Esophagus (tissue), 2 donors: ENCODE results near the gene TTC34. TPM values are rescaled to one million over a fixed set of nuclear protein-coding genes. Genes with fewer than 3 reads are reported as not detected.

ENCODE experiments used
- H3K27ac ChIP-seq, 2 donors: one replicate each; pipeline ENCODE4 v1.5.1; 2013; ENCODE audit warnings: low read depth in 2 of 2, mild to moderate bottlenecking in 2 of 2, inconsistent platforms in 1 of 2, low read length in 1 of 2, moderate library complexity in 1 of 2
- H3K27me3 ChIP-seq, 2 donors: one replicate each; pipeline ENCODE4 v1.6.1; 2013; ENCODE audit warnings: low read length in 2 of 2, control low read depth in 1 of 2, mild to moderate bottlenecking in 1 of 2; ENCODE audit not compliant: insufficient read depth in 2 of 2, control insufficient read depth in 1 of 2
- H3K36me3 ChIP-seq, 2 donors: one replicate each; pipeline ENCODE4 v1.6.1; 2013; ENCODE audit warnings: low read length in 1 of 2; ENCODE audit not compliant: control insufficient read depth in 2 of 2, insufficient read depth in 2 of 2
- H3K4me1 ChIP-seq, 2 donors: one replicate each; pipeline ENCODE4 v1.6.1; 2013; ENCODE audit warnings: low read length in 1 of 2; ENCODE audit not compliant: control insufficient read depth in 2 of 2, insufficient read depth in 2 of 2
- H3K4me3 ChIP-seq, 2 donors: one replicate each; pipeline ENCODE4 v1.5.1; 2013; ENCODE audit warnings: low read length in 2 of 2, mild to moderate bottlenecking in 2 of 2, low read depth in 1 of 2, moderate library complexity in 1 of 2
- H3K9me3 ChIP-seq, 2 donors: one replicate each; pipeline ENCODE4 v1.6.1; 2013; ENCODE audit warnings: mild to moderate bottlenecking in 2 of 2, low read depth in 1 of 2, low read length in 1 of 2, moderate library complexity in 1 of 2; ENCODE audit not compliant: control insufficient read depth in 2 of 2, insufficient read depth in 1 of 2
- WGBS, 2 donors: extraction: QIAGEN DNeasy Blood & Tissue Kit; methylation state at CpG; one replicate each; pipeline ENCODE4 v1.1.7; 2013; 5-methylcytosine and 5-hydroxymethylcytosine counted together
- polyA plus RNA-seq, 2 donors: library from polyadenylated mRNA; stranded (reverse); fragments of 200-250 nt; gene quantifications; one replicate each; pipeline ENCODE4 v1.2.3, GENCODE V29; 2013
- donor health status: healthy with polysubstance abuse.
- donor health status: Bipolar disorder and iron deficiency.

Gene TTC34
- polyA plus RNA-seq, 2 donors: 0.02 to 0.20 TPM

DNA sequence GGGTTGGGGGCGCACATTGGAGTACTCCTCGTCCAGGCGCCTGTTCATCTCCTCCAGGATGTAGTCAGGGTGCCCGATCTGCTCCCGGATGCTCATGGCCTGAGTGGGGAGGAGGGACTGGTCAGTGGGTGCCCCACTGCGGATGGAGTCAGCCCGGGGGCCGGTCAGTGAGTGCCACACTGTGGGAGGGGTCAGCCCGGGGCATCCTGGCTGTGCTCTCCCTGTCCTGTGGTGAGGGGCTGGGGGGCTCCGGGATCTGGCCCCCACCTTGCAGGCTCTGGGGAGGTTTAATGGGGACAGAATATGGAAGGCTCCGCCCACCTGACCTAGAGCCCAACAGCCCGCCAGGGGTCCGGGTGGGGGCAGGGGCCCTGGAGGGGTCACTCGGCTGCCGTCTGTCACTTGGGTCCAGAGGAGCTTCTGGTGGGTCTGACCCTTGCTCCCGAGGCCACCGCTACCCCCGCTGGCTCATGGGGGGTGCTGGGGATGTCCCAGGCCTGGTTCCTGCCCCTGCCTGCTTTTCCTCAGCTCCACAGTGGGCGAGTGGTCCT, 206.2 kb downstream of the TTC34 start:
- no peaks in the 10 kb centered on the region for H3K36me3 ChIP-seq
- peaks cover 5 to 20% of the 10 kb centered on the region in 2 donors for H3K4me1 ChIP-seq
- H3K27me3 ChIP-seq: no peaks in the 10 kb centered on the region
- no peaks in the 10 kb centered on the region for H3K9me3 ChIP-seq
- H3K4me3 ChIP-seq: no peak overlapping the region
- 75% methylated on average over 19 of the region's 19 CpGs for WGBS, 2 donors
- no peak overlapping the region for H3K27ac ChIP-seq

DNA sequence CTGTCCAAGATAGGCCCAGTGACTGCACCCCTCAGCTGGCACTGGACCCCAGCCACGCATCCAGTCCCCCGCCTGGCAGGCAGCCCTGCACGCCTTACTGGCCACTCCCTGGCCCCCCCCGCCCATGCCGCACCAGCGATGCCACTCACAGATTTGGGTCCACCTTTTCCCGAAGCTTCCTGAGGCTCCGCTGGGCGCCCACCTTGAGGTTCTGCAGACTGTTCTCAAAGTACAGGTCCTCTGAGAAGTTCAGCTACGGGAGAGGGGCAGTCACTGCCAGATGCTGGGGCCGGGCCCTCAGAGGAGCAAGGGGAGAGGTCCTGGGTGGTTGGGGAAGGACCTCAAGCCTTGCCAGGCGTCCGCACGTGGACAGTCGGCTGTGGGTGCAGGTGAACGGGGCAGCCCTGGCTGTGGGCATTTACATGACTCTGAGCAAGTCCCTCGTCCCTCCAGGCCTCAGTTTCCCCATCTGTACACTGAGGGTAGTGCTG, 206.8 kb downstream of the TTC34 start:
- WGBS, 2 donors: 84 to 87% methylated on average over 17 of the region's 17 CpGs
- Histone ChIP-seq H3K9me3 (no peaks in the 10 kb centered on the region), H3K27me3 (no peaks in the 10 kb centered on the region), H3K4me3 (no peak overlapping the region), H3K36me3 (peaks cover 0 to 1% of the 10 kb centered on the region in 2 donors), H3K27ac (no peak overlapping the region), H3K4me1 (peaks cover 5 to 20% of the 10 kb centered on the region in 2 donors)

DNA sequence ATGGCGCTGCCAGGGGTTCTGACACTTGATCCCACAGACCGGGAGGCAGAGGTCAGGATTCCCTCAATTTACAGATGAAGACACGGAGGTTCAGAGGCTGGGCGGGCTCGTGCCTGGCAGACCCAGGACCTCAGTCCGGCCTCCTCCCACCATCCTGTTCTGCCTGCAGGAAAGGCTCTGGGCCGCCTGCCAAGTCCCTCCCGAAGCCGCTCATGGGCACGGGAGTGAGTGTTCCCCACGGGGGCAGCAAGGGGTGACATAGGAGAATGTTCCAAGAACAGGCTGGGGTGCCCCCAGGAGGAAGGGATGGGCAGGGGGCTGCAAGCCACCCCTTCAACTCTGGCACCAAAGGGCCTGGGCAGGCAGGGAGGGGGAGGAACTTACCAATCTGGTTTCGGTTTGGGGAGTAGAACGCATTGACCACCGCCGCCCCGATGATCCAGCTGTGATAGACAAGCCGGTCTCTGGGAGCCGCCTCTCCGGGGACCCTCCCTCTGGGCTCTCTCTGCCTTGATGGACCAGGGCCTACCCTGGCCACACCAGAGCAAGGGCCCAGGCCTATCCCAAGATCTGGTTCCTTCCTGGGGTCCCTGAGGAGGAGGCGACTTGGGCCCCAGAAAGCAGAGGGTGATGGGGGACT, 207.4 kb downstream of the TTC34 start:
- Histone ChIP-seq H3K27ac (no peak overlapping the region), H3K9me3 (no peaks in the 10 kb centered on the region), H3K36me3 (peaks cover 0 to 7% of the 10 kb centered on the region in 2 donors), H3K4me3 (peak overlapping the region; percentile 20 to 29), H3K4me1 (peaks cover 5 to 20% of the 10 kb centered on the region in 2 donors), H3K27me3 (no peaks in the 10 kb centered on the region)
- WGBS, 2 donors: 30 to 37% methylated on average over 20 of the region's 20 CpGs

DNA sequence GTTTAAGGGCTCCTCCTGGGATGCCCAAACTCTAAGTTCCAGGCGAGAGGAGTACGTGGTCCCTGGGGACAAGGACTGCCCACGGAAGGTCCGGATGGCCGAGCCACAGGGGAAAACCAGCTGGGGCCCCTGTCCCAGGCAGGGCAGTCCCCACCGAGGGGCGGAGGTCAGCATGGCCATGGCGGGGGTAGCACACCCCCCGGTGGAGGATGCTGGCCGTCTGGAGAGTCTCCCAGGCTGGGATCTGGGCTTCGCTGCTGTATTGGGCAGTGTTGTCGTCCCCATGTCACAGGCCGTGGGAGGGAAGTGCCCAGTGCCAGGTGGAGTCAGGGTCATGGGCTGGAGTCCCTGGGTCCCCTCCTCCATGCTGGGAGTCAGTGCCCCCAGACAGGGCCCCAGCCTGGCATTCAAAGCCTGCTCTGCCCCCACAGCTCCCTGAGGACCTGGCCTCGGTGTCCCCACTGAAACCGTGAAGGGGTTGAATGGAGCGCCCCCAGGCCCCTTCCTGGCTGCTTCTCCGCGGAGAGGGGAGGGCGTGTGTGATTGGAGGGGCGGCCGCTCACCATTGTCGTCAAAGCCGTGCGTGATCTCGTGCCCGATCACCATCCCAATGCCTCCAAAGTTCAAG, 208.1 kb downstream of the TTC34 start:
- Histone ChIP-seq H3K27me3 (no peaks in the 10 kb centered on the region), H3K4me3 (no peak overlapping the region), H3K4me1 (peaks cover 6 to 22% of the 10 kb centered on the region in 2 donors), H3K27ac (no peak overlapping the region), H3K9me3 (no peaks in the 10 kb centered on the region), H3K36me3 (peaks cover 0 to 12% of the 10 kb centered on the region in 2 donors)
- WGBS, 2 donors: 64 to 72% methylated on average over 26 of the region's 26 CpGs

DNA sequence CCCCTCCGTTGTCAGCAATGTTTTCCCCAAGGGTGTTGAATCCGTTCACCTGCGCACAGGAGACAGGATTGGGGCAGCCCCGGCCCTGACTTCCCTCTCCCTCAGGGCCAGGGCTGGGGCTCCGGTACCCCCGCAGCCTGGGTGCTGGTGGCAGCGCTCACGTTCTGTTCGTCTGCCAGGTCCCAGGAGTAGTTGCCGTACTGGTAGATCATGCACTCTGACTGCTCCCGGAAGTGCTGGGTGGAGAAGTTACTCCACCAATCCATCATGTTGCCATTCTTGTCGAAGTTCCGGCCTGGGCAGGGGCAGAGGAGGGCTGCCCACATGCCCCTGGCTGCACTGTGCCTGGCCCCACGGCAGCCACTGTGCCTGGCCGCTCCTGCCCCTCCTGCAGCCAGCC, 208.8 kb downstream of the TTC34 start:
- H3K9me3 ChIP-seq: no peaks in the 10 kb centered on the region
- peaks cover 12 to 26% of the 10 kb centered on the region in 2 donors for H3K4me1 ChIP-seq
- H3K36me3 ChIP-seq: peaks cover 0 to 12% of the 10 kb centered on the region in 2 donors
- WGBS, 2 donors: 31 to 47% methylated on average over 15 of the region's 15 CpGs
- H3K27ac ChIP-seq: no peak overlapping the region
- H3K4me3 ChIP-seq: peak overlapping the region; percentile 19 to 26
- H3K27me3 ChIP-seq: no peaks in the 10 kb centered on the region

DNA sequence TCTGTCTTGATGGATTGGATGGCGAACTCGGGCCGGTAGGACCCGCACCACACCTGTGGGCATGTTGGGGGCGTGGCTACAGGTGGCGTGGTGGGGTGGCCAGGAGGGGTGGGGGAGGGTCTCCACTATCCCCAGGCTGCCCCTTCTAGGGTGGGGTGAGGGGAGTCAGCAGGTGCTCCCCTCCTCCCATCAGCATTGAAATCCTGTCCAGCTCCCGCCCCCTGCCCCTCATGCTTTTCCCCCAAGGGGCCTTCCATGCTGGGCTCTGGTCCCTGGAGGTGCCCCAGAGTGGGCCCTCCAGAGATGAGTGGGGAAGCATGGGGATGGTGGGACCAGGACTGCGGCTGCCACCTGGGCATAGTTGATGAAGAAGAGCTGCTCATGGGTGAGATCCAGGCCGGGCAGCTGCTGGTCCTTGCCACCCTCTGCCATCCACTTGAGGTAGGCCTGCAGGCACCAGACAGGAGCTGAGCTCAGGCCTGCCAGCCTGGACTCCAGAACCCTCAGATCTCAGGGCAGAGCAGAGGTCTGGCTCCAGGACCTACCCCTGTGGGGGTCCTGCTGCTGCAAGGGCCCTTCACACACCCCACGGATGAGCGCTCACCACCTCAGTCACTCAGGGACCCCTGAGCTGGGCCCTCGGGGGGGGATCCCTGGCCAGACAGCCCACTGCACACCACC, 209.8 kb downstream of the TTC34 start:
- Histone ChIP-seq H3K27ac (no peak overlapping the region), H3K36me3 (peaks cover 0 to 12% of the 10 kb centered on the region in 2 donors), H3K27me3 (no peaks in the 10 kb centered on the region), H3K9me3 (no peaks in the 10 kb centered on the region), H3K4me1 (peaks cover 17 to 30% of the 10 kb centered on the region in 2 donors), H3K4me3 (no peak overlapping the region)
- WGBS, 2 donors: 84 to 90% methylated on average over 11 to 12 of the region's 12 CpGs

DNA sequence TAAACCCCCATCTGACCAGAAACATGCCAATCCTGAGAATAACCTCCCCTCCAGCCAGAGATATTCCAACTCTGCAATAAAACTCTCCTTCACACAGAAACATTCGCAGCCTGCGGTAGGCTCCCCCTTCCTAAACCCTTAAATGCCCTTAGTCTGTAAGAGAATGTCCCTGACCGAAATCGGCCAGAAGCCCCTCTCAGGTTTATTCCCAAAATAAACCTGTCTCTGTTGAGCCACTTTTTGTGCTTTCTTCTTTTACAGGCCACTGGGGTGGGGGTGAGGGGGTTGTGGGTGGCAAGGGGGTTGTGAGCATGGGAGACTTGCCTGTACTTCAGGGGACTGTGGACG, 210.3 kb downstream of the TTC34 start:
- no peak overlapping the region for H3K4me3 ChIP-seq
- no peak overlapping the region for H3K27ac ChIP-seq
- peaks cover 0 to 12% of the 10 kb centered on the region in 2 donors for H3K36me3 ChIP-seq
- H3K4me1 ChIP-seq: peaks cover 17 to 30% of the 10 kb centered on the region in 2 donors
- 88 to 93% methylated on average over 5 of the region's 5 CpGs for WGBS, 2 donors
- no peaks in the 10 kb centered on the region for H3K9me3 ChIP-seq
- no peaks in the 10 kb centered on the region for H3K27me3 ChIP-seq

DNA sequence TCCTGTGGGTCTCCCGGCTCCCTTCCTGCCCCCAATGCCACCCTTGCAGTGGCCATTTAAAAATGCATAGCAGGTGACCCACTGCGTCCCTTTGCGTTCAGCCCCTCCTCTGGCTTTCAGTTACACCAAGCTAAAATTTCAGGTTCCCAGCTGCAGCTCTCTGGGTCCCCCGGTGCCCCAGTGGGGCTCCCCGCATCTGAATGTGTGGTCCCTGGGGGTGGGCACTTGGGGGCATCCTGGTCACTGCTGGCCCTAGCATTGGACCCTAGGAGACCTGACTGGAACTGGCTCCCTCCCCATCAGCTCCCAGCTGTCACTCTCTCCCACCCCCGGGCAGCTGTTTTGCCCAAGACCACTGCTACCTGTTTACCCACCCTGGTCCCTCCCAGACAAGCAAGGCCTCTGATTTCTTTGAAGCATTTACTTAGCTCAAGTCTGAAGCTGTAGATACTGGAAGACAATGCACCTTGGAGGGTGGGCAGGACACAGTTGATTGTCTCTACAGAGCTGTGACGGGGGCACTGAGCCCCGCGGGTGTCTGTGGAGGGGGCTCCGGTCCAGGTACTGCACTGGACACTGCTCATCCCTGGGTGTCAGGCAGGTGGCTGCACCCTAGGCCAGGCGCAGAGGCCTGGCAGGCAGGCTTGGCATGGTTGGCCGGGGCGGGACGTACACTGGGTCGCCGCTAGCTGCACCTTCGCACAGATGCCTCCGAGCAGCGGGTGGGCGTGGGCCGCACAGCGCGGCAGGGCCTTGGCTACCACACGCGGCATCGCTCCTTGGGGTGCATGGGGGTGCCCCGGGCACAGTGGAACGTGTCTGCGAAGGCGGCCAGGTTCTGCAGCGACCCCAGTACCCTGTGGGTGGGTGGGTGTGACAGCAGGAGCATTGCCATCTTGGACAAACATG, 211.0 kb downstream of the TTC34 start:
- Histone ChIP-seq H3K27me3 (no peaks in the 10 kb centered on the region), H3K4me1 (peaks cover 17 to 30% of the 10 kb centered on the region in 2 donors)

More for the DNA sequence above, 211.0 kb downstream of the TTC34 start:
- WGBS, 2 donors: 91 to 95% methylated on average over 31 of the region's 31 CpGs
- Histone ChIP-seq H3K9me3 (no peaks in the 10 kb centered on the region), H3K36me3 (peaks cover 0 to 12% of the 10 kb centered on the region in 2 donors), H3K4me3 (no peak overlapping the region), H3K27ac (no peak overlapping the region)
